Cardiac fibroblast (primary cell): ENCODE results near the gene TGM1.

Experiments
- DNase-seq, 2 donors: peaks; one replicate each; pipeline versions ENCODE4 v3.0.0 to v3.0.0-alpha.2; 2010; ENCODE audit warnings: low read depth in 2 of 2
- H3K4me3 ChIP-seq, 2 donors: replicated peaks in 1 of 2; 1 replicate in 1 of 2; 2 replicates in 1 of 2; pipeline ENCODE4 v1.5.1; 2011; ENCODE audit warnings: low read depth in 2 of 2, low read length in 2 of 2, mild to moderate bottlenecking in 2 of 2, moderate library complexity in 1 of 2
- TF ChIP-seq, protein P1 (sequence below): IDR thresholded peaks from one replicate; pipeline ENCODE4 v1.5.1; 2011; ENCODE audit warnings: low read depth, mild to moderate bottlenecking, low read length, inconsistent platforms

The TGM1 gene

DNA sequence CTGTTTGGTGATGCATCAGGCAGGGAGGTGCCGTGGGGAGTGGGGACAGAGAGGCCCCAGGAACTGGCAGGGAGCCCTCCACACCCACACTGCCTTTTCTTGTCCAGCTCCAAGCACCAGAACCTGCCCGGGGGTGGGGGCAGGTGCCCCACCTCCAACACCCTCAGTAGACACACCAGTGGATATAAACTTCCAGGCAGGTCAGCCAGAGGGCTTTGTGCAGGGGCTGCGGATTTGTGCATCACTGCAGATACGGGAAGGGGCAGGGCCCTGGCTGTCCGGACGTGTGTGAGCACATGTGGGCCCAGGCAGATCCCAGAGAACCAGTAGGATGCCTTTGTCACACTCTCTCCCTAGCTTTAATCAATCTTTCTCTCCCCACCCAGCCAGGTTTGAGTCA lies 1.3 kb upstream of the TGM1 start:
- DNase-seq, result peak in 1 of 2 donors; percentile 22
- no peak overlapping the region for H3K4me3 ChIP-seq
- TF ChIP-seq, protein P1, sequence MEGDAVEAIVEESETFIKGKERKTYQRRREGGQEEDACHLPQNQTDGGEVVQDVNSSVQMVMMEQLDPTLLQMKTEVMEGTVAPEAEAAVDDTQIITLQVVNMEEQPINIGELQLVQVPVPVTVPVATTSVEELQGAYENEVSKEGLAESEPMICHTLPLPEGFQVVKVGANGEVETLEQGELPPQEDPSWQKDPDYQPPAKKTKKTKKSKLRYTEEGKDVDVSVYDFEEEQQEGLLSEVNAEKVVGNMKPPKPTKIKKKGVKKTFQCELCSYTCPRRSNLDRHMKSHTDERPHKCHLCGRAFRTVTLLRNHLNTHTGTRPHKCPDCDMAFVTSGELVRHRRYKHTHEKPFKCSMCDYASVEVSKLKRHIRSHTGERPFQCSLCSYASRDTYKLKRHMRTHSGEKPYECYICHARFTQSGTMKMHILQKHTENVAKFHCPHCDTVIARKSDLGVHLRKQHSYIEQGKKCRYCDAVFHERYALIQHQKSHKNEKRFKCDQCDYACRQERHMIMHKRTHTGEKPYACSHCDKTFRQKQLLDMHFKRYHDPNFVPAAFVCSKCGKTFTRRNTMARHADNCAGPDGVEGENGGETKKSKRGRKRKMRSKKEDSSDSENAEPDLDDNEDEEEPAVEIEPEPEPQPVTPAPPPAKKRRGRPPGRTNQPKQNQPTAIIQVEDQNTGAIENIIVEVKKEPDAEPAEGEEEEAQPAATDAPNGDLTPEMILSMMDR, result no peak

DNA sequence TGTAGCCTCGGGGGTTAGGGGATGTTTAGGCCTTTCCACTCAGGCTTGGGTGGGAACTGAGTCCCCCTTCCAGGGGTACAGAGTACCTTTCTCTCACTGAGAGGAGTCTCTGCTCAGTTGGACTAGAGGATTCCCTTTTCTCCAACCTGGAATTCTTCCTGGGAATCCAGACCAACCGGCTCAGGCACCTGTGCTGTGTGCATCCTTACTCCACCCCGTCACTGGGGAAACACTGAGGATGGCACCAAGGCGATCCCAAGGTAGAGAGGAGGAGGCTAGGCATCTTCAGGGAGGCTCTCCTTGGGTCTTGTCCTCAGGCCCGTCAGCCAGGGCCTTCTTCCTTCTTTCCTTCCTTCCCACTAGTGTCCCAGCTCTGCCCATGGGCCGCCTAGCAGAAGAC lies 871 bp upstream of the TGM1 start:
- DNase-seq, result no peak
- H3K4me3 ChIP-seq, result no peak overlapping the region
- TF ChIP-seq, protein P1, result no peak

GRCh38 chr14:24261969-24262327 lies 1.0 kb downstream of the TGM1 start:
- TF ChIP-seq, protein P1, result no peak
- no peak for DNase-seq
- no peak overlapping the region for H3K4me3 ChIP-seq

DNA sequence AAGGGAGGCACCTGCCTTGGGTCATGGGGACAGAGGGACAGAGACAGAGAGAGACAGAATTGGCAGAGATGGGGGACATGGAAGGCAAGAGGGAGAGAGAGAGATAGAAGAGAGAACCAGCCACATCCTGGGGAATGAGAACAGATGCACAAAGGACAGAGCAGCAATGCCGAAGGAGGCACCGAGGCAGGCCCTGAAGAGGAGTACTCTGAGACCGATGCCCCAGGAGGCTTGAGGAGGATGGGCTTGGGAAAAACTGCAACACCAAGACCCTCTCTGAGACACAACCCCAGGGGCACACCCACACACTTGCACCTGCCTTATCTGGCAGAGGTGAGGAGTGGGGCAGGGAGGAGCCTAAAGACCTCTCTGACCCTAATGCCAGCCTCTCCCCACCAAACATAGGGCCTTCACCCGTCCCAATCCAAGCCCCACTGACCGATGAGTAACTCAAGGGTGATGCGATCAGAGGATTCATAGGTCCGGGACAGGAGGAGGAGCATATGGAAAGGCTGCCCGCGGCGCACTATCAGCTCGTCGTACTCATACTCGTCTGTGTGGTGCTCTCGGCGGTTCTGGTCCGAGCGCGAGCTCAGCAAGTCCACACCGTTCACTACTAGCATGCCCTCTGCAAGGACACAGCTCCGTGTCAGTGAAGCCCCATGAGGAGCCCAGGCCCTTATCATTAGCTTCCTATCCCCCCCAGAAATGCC lies 1.6 kb downstream of the TGM1 start:
- TF ChIP-seq, protein P1, result no peak
- no peak for DNase-seq
- no peak overlapping the region for H3K4me3 ChIP-seq

GRCh38 chr14:24260780-24261157 lies 2.2 kb downstream of the TGM1 start:
- no peak overlapping the region for H3K4me3 ChIP-seq
- TF ChIP-seq, protein P1, result no peak
- DNase-seq, result no peak

DNA sequence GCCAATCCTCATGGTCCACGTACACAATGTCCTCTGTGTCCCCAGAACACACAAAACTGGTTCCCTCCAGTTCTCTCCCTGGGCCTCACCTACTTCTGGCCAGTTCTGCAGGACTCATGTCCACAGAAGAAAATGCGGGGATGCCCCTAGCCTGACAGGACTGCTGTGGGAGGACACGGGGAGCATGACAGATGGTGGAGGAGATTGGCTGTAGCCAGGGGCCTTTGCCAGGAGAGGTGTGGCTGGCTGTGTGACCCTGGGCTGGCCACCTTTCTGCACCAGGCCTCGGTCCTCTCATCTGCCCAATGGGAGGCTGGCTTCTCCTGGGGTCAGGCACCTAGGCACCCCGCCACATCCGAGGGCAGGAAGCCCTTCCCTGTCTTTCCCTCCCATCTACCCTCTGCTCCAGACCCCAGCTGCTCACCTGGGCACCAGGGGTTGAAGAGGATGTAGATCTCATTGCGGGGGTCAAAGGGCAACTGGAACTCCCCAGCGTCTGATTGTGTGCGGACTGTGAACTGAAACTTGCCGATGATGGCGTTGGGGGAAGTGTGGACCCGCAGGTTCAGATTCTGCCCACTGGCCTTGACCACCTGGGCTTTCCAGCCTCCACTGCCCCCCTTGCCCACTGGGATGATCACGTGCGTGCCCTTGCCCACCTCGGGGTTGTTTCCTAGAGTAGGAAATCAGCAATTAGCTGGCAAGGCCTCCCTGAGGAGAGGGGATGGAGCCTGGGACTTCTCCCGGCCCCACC lies 2.8 kb downstream of the TGM1 start:
- no peak for DNase-seq
- TF ChIP-seq, protein P1, result no peak
- no peak overlapping the region for H3K4me3 ChIP-seq
